ENCODE data around the gene ISOC1.

- TF ChIP-seq ESRRG (CRISPR knock-in tag; IDR thresholded peaks at IDR 0.05) (no peak), SNAI2 (CRISPR knock-in tag; IDR thresholded peaks at IDR 0.05) (peak; percentile 64; the same call in 1 of the 2 replicates), ZNF8 (CRISPR knock-in tag; IDR thresholded peaks at IDR 0.05) (peak; percentile 42; the same call in 1 of the 2 replicates), BACH2 (CRISPR knock-in tag; IDR thresholded peaks at IDR 0.05; ENCODE audit: borderline replicate concordance) (no peak), ARNTL (CRISPR knock-in tag; IDR thresholded peaks at IDR 0.05; ENCODE audit: borderline replicate concordance, low read depth) (no peak), ZFP3 (CRISPR knock-in tag; IDR thresholded peaks at IDR 0.05) (peak; percentile 17; the same call in 1 of the 2 replicates), PATZ1 (CRISPR knock-in tag; IDR thresholded peaks at IDR 0.05; ENCODE audit: borderline replicate concordance) (no peak; the same call in 1 of the 2 replicates), TCF4 (CRISPR knock-in tag; IDR thresholded peaks at IDR 0.05; ENCODE audit: borderline replicate concordance) (peak; percentile 63; the same call in 1 of the 2 replicates)
- TF ChIP-seq, protein P1, sequence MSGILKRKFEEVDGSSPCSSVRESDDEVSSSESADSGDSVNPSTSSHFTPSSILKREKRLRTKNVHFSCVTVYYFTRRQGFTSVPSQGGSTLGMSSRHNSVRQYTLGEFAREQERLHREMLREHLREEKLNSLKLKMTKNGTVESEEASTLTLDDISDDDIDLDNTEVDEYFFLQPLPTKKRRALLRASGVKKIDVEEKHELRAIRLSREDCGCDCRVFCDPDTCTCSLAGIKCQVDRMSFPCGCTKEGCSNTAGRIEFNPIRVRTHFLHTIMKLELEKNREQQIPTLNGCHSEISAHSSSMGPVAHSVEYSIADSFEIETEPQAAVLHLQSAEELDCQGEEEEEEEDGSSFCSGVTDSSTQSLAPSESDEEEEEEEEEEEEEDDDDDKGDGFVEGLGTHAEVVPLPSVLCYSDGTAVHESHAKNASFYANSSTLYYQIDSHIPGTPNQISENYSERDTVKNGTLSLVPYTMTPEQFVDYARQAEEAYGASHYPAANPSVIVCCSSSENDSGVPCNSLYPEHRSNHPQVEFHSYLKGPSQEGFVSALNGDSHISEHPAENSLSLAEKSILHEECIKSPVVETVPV (CRISPR knock-in tag; IDR thresholded peaks at IDR 0.05) = no peak
- TF ChIP-seq, protein P2, sequence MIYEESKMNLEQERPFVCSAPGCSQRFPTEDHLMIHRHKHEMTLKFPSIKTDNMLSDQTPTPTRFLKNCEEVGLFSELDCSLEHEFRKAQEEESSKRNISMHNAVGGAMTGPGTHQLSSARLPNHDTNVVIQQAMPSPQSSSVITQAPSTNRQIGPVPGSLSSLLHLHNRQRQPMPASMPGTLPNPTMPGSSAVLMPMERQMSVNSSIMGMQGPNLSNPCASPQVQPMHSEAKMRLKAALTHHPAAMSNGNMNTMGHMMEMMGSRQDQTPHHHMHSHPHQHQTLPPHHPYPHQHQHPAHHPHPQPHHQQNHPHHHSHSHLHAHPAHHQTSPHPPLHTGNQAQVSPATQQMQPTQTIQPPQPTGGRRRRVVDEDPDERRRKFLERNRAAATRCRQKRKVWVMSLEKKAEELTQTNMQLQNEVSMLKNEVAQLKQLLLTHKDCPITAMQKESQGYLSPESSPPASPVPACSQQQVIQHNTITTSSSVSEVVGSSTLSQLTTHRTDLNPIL (CRISPR knock-in tag; IDR thresholded peaks at IDR 0.05; ENCODE audit: low read depth) = peak; percentile 59; the same call in 1 of the 2 replicates
Observed at GRCh38 chr5:129077433-129078075, 17.0 kb upstream of the ISOC1 start.
